Stimulated activated CD8-positive, alpha-beta memory T cell treated with anti-CD3 and anti-CD28 coated beads, Interleukin-15, amount 100 ng/mL, for 24 hours (primary cell): ENCODE data around the gene LRIT1.

Experiments
- DNase-seq: peaks from one replicate; pipeline ENCODE4 v3.0.0-alpha.2; 2020; ENCODE audit warnings: low read depth

Gene LRIT1

GRCh38 chr10:84191106-84191505, 50.2 kb downstream of the LRIT1 start:
- DNase-seq = no peak

- no peak for DNase-seq
These were observed 50.7 kb downstream of the LRIT1 start for GRCh38 chr10:84190621-84191020.

- DNase-seq = no peak
These were observed 52.5 kb downstream of the LRIT1 start for GRCh38 chr10:84188815-84189214.

- no peak for DNase-seq
These were observed 55.7 kb downstream of the LRIT1 start for GRCh38 chr10:84185526-84186175.

- DNase-seq = no peak
These were observed 56.8 kb downstream of the LRIT1 start for GRCh38 chr10:84184517-84184916.

GRCh38 chr10:84181631-84182030, 59.7 kb downstream of the LRIT1 start:
- no peak for DNase-seq
